HG03159 (cell line): Measurements from ENCODE around the gene MAPK8IP1.

ENCODE experiments used
- ATAC-seq: cut with Tn5 transposase; IDR thresholded peaks from one replicate; pipeline ENCODE4 v1.9.1; 2021; ENCODE audit warnings: mild to moderate bottlenecking, moderate library complexity; ENCODE audit not compliant: unreplicated experiment

MAPK8IP1 gene

GRCh38 chr11:45936511-45937054 is 51.1 kb downstream of the MAPK8IP1 start:
- no peak for ATAC-seq

DNA sequence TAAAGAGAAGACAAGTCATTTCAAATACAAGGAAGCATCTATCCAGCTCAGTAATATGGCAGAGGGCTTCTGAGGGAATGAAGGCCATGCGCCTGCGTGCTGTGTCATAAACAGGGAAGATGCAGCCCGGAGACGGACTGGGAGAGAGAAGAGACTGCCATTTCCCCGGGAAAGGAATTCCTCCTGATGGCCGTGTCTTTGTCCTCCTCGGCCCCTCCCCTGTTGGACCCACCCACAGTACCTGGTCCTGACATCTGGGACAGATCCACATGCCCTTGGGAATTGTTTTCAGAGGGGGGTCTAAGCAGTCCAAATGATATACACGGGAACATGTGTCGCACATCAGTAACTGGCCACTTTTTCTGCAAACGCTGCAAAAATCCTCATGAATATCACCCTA is 52.5 kb downstream of the MAPK8IP1 start:
- ATAC-seq: no peak

GRCh38 chr11:45939836-45940235 is 54.4 kb downstream of the MAPK8IP1 start:
- no peak for ATAC-seq

GRCh38 chr11:45941285-45941684 is 55.8 kb downstream of the MAPK8IP1 start:
- no peak for ATAC-seq

DNA sequence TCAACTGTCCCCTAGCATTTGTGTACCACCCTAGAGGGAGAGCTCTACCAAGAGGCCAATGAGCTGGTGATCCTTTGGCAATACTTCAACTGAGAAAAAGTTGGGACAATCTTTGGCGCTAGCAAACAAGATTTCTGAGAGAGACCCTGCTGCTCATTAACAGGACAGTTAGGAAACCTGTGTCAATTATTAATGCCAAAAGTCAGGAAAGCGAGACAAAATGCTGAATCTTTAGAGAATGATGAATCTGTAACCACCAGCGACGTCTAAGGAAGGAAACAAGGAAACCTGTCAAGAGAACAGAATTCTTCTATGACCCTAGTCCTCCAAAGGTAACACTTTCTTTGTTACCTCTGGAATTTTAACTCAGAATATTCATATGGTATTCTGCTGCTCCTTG is 56.9 kb downstream of the MAPK8IP1 start:
- no peak for ATAC-seq

GRCh38 chr11:45945397-45945999 is 60.0 kb downstream of the MAPK8IP1 start:
- no peak for ATAC-seq

GRCh38 chr11:45947885-45948284 is 62.4 kb downstream of the MAPK8IP1 start:
- ATAC-seq: no peak

DNA sequence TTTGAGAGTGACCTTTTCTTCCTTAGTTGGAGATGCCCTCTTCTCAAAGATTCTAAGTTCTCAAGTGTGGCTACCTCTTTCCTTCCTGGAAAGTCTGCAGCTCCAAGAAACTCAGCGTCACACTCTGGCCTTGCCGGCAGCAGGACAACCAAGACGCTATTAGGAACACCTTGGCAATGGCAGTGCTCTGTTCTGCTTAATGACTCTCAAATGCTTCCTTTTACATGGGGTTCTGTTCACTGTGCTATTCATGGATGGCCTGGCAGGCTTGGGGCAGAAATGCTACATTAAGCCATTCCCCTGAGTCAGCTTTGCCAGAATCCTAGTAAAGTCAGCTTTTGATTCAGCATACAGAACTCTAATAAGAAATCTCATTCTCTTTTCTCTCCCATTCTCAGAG is 62.9 kb downstream of the MAPK8IP1 start:
- no peak for ATAC-seq

DNA sequence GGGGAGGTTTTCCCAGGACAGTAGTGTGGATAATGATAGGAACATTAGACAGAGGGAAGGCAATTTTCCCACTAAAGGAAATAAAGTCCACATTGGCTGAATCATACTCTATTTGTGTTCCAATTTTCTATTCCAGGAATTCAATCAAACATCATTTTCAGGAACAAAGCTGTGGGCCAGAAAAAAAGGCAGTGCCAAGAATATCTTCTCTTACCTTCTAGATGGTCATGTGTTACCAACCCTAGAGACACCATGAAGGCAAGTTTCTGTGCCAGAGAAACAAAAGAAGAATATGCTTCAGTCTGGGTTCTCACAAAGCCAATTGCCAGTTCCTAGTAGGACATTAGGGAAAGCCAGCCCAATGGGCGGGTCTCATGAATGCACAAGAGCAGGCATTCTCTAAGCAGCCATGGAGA is 64.5 kb downstream of the MAPK8IP1 start:
- no peak for ATAC-seq
